LNCAP (cell line): ENCODE measurements around the gene DTHD1.

Source experiments
- TF ChIP-seq, protein P1 (sequence below): fragments of 450-650 bp; IDR thresholded peaks from 2 replicates; pipeline ENCODE4 v1.5.1; 2017; ENCODE audit warnings: mild to moderate bottlenecking

Gene DTHD1

DNA sequence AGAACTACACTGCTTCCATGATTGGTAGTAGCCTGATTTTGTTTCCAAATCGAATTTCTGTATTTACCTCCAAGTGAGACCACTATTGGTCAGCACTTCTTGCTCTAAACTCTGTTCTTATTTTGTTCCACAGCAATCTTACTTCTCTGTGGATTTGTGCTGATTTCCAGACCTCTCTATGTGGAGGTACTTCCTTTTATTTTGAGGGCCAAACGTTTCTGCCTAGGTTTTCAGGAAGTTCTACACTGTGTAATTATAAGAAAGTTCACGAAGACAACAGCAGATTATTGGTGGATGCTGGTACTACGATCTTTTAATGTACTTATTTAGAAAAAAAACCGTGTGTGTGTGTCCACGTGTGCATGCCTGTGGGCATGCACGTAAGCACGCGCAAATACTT lies 46.7 kb downstream of the DTHD1 start:
- TF ChIP-seq, protein P1, sequence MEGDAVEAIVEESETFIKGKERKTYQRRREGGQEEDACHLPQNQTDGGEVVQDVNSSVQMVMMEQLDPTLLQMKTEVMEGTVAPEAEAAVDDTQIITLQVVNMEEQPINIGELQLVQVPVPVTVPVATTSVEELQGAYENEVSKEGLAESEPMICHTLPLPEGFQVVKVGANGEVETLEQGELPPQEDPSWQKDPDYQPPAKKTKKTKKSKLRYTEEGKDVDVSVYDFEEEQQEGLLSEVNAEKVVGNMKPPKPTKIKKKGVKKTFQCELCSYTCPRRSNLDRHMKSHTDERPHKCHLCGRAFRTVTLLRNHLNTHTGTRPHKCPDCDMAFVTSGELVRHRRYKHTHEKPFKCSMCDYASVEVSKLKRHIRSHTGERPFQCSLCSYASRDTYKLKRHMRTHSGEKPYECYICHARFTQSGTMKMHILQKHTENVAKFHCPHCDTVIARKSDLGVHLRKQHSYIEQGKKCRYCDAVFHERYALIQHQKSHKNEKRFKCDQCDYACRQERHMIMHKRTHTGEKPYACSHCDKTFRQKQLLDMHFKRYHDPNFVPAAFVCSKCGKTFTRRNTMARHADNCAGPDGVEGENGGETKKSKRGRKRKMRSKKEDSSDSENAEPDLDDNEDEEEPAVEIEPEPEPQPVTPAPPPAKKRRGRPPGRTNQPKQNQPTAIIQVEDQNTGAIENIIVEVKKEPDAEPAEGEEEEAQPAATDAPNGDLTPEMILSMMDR: no peak

DNA sequence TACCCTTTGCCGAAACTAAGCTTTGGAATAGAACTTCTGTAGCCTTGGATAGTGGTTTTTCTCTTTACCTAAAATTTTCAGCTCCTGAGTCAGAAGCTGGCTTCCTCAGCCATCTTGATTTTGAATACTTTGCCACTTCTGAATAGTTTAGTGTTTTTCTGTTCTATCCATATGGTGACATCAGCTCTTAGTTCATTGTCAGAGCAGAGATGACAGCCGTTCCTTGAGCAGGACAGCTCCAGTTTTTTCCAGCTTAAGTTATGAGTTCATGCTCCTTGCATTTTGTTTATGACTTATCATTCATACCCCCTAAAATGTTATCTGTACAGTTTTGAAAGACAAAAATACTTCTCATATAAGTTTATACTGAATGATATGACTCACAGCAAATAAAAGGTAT lies 47.8 kb downstream of the DTHD1 start:
- TF ChIP-seq, protein P1: no peak

DNA sequence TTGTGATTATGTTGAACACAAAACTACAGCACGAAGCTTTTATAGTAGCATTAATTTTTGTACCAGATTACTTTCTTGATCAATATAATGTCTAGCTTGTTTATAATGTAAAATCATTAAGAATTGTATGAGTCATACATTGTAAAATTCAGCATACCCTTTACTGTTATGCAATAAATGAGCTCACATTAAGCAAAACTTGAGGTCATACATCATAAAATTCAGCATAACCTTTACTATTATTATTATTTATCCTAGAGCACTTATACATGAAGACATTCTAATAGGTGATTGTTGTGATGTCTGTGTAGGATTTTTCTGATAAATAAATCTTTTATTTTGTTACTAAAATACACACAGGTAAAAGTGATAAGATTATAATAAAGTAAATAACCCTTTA lies 49.4 kb downstream of the DTHD1 start:
- TF ChIP-seq, protein P1: no peak

DNA sequence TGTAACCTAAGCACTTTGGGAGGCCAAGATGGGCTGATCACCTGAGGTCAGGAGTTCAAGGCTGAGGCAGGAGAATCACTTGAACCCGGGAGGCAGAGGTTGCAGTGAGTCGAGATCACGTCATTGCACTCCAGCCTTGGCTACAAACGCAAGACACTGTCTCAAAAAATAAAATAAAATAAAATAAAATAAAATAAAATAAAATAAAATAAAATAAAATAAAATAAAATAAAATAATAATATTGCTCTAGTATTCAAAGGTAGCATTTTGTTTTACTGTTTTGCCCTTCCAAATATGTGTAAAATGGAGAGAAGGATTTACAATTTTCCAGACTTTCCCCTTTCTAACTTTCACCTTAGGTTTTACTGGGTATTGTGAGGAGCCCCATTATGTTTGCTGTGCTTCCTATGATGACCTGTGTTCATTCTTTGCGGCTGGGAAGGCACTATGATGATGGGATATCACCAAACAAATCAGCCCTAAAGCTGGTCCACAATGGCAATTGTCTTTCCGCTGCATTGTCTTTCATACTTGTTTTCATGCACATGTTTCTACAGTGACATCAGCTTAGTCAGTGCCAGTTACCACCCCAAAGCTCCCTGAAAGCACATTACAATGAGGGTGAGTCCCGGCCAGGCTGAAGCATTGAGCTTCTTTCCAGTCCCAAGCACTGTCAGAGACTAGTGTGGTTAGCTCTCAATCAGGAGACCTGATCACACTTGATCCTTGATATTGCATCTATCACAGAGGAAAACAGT lies 50.8 kb downstream of the DTHD1 start:
- TF ChIP-seq, protein P1: no peak

DNA sequence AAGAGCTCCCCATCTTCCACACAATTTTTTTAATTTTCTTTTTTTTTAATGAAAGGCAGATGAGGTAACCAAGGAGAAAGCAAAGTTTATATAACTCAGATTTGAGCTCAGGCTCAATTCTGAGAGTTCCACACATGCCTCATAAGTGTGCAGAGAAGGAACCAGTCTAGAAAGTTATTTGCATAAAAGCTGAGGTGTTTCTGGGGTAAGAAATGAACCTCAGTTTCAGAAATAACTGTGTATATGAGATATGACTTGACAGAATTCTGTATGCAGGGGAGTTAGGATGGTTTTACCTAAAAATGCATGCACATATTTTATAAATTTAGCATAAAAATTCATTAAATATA lies 51.3 kb downstream of the DTHD1 start:
- TF ChIP-seq, protein P1: no peak

DNA sequence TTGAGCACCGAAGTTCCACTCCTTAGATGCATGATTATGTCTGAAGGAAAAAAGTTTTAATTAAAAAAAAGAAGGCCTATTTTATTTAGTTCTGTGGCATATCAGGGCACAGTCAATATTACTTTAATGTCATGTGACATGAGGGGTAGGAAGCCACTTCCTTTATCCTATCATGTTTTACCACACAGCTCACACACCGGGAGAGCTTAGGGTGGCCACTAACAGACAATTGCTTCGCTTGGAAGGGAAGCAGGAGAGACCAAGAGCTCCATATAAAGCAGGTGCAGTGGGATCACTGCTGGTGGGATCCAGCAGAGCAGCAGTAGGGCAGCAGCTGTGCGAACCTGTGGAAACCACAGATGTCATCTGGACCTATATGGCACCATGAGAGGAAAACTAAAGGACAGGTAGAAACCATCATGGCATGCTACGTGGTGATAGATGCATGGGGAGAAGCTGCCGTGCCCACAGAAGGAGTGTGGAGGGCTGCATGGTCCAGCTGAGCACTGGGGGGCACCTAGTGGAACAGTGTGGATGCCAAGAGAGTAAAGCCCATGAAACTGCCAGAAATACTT lies 52.0 kb downstream of the DTHD1 start:
- TF ChIP-seq, protein P1: no peak

DNA sequence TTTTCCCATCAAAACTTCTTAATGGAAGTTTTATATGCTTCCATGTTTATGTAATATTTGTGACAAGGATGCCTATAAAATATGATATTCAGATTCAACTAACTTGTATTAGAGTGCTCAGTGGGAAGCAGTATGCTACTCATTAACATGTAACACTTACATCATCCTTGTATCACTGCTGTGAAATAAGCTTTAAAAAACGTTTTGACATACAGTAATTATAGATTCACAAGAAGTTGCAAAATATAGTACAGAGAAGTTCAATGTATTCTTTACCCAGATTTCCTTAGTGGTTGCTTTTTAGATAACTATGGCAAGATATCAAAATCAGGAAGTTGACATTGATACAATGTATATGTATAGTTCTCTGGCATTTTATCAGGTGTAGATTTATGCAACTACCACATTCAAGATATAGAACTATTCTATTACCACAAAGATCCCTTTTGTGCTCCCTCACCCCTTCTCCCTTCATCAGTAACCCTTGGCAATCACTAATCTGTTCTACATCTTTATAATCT lies 56.3 kb downstream of the DTHD1 start:
- TF ChIP-seq, protein P1: no peak
